AG04450 (cell line): ENCODE data around the gene SMPD3. TPM values are rescaled to one million over a fixed set of nuclear protein-coding genes. Genes with fewer than 3 reads are reported as not detected.

Experiments
- CTCF ChIA-PET: fragments of 300-600, 350-600 bp; formaldehyde crosslinking; extraction: SDS; loops from one replicate; lab custom pipeline; 2022; ENCODE audit warnings: antibody characterized with exemption, inconsistent platforms; lab: Charles Lee
- POLR2A ChIA-PET: fragments of 350-600 bp; formaldehyde crosslinking; extraction: SDS; loops from one replicate; lab custom pipeline; 2021; ENCODE audit warnings: antibody characterized with exemption, inconsistent platforms; lab: Yijun Ruan, JAX
- DNase-seq: peaks from one replicate; pipeline ENCODE4 v3.0.0-alpha.2; 2011; ENCODE audit warnings: low read depth, low spot score
- H3K27ac ChIP-seq: one replicate; pipeline ENCODE4 v1.5.1; 2012; ENCODE audit warnings: low read depth, low read length, control low read depth
- H3K27me3 ChIP-seq: one replicate; pipeline ENCODE4 v1.6.0; 2012; ENCODE audit warnings: low read length; ENCODE audit not compliant: control insufficient read depth, insufficient read depth
- H3K4me3 ChIP-seq: 2 replicates; pipeline ENCODE4 v1.5.1; 2011; ENCODE audit warnings: mild to moderate bottlenecking, low read depth, low read length, control low read depth
- H3K9me3 ChIP-seq: 2 replicates; pipeline ENCODE4 v1.5.1; 2012; ENCODE audit warnings: low read length; ENCODE audit not compliant: control insufficient read depth, insufficient read depth
- polyA plus RNA-seq: library from polyadenylated mRNA; depleted of rRNA; stranded (reverse); fragments of >200 nt; gene quantifications from 2 replicates; pipeline ENCODE4 v1.2.3, GENCODE V29; 2011
- TF ChIP-seq, protein P1 (sequence below): IDR thresholded peaks from 2 replicates; pipeline ENCODE4 v1.5.1; 2011; ENCODE audit warnings: low read depth, low read length, control low read depth, inconsistent platforms

The SMPD3 gene
- polyA plus RNA-seq, 1 experiment = not detected

GRCh38 chr16:68332411-68333121 is 115.7 kb downstream of the SMPD3 start:
- TF ChIP-seq, protein P1, sequence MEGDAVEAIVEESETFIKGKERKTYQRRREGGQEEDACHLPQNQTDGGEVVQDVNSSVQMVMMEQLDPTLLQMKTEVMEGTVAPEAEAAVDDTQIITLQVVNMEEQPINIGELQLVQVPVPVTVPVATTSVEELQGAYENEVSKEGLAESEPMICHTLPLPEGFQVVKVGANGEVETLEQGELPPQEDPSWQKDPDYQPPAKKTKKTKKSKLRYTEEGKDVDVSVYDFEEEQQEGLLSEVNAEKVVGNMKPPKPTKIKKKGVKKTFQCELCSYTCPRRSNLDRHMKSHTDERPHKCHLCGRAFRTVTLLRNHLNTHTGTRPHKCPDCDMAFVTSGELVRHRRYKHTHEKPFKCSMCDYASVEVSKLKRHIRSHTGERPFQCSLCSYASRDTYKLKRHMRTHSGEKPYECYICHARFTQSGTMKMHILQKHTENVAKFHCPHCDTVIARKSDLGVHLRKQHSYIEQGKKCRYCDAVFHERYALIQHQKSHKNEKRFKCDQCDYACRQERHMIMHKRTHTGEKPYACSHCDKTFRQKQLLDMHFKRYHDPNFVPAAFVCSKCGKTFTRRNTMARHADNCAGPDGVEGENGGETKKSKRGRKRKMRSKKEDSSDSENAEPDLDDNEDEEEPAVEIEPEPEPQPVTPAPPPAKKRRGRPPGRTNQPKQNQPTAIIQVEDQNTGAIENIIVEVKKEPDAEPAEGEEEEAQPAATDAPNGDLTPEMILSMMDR = no peak
- Histone ChIP-seq H3K27me3 (no peaks in the 10 kb centered on the region), H3K4me3 (no peak overlapping the region), H3K9me3 (no peaks in the 10 kb centered on the region), H3K27ac (peak overlapping the region; percentile 84)
- ChIA-PET POLR2A (interaction anchor here (0.7 to 1.8 kb wide), 2 partner anchors 22 to 33 kb away, joined by 3 to 12 read pairs; partner anchors contain the start of genes PRMT7 and SLC7A6OS), CTCF (interaction anchor here (0.5 to 1.6 kb wide), 3 partner anchors 70 to 178 kb away, joined by 4 to 8 read pairs (median 6); no protein-coding TSS in a partner anchor)
- DNase-seq = peak; percentile 8

DNA sequence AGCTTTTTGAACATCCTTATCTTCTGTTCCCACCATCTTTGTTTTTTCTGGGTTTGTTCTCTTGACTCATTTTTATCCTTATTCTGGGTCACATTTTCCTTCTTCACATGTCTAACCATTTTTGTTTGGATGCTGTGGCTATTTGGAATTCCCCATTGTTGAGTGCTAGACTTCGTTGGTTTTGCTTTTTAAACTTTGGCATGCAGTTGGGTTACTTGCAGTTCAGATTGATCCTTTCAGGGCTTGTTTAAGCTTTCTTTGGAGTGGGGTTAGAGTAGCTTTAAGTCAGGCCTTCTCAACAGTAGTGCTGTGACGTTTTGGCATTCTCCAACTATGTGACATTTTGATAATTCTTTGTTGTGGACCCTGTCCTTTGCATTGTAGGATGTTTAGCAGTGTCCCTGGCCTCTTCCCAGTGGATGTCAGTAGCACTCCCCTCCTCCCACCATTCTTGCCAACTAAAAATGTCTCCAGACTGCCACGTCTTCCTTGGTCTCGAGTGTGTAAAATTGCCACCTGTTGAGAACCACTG is 116.4 kb downstream of the SMPD3 start:
- Histone ChIP-seq H3K9me3 (no peaks in the 10 kb centered on the region), H3K27me3 (no peaks in the 10 kb centered on the region), H3K27ac (peak overlapping the region; percentile 84), H3K4me3 (no peak overlapping the region)
- ChIA-PET POLR2A (interaction anchor here (0.7 to 1.8 kb wide), 2 partner anchors 21 to 32 kb away, joined by 3 to 12 read pairs; partner anchors contain the start of genes PRMT7 and SLC7A6OS), CTCF (interaction anchor here (0.6 to 1.6 kb wide), 3 partner anchors 70 to 589 kb away, joined by 3 to 8 read pairs (median 6); no protein-coding TSS in a partner anchor)
- peak; percentile 59 for DNase-seq
- TF ChIP-seq, protein P1 = no peak

DNA sequence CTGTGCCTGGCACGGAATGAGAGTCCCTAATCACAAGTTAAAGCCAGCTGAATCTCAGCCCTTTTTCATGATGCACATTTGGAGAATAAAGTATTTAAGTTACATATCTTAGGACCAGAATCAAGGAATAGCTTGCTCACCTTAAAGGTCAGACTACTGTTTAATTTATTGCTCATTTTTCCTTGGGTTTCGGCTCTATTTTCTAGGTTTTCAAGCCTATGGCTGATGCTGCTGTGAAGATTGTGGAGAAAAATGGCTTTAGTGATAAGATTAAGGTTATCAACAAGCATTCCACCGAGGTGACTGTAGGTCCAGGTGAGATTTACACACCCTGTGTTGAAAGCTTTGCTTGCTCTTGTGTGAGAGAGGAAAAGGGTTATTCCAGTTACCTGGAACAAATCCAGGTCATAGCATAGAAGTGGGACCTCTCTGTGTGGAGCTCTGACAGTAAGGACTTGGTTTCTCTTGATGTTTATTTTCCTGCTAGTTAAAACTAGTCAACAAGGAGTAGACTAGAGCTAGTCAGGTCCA is 119.4 kb downstream of the SMPD3 start:
- TF ChIP-seq, protein P1 = no peak
- no peak for DNase-seq
- CTCF ChIA-PET = interaction anchor here (0.6 to 11.8 kb wide), 27 partner anchors 9 to 262 kb away, joined by 3 to 158 read pairs (median 3); partner anchors contain the start of gene SLC7A6
- no peak overlapping the region for H3K4me3 ChIP-seq
- POLR2A ChIA-PET = interaction anchor here (1.3 kb wide), 1 partner anchor 18 kb away, joined by 6 read pairs; the partner anchor contains the start of genes PRMT7 and SLC7A6OS
- no peaks in the 10 kb centered on the region for H3K27me3 ChIP-seq
- no peaks in the 10 kb centered on the region for H3K9me3 ChIP-seq
- H3K27ac ChIP-seq = no peak overlapping the region

DNA sequence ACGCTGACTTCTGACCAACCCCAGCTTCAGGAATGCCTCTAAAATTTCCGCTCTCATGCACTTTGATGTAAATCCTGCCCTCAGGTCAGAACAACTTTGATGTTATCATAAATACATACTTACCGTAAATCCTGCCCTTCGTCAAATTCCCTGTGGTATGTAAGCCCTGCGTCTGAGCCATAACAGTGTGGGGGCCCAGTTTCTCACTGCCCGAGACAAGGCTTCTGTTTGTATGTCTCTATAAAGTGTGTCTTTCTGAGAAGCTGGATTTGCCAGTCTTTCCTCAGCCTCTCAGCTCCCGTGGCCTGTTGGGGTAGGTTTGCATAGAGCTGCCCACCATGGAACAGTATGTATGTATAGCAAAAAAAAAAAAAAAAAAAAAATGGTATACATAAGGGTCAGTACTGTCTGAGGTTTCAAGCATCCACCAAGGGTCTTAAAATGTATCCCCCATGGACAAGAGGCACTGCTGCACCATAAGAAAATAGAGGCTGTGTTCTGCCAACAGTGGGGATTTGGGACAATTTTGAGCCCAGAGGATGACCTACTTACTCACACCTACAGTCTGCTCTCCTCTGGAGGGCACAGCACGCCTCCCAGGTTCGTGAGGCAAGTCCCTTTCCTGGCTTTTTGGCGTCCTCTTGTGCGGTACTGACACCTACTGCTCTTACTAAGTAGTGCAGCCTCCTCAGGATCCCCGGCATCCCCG is 120.0 kb downstream of the SMPD3 start:
- Histone ChIP-seq H3K27me3 (no peaks in the 10 kb centered on the region), H3K9me3 (no peaks in the 10 kb centered on the region), H3K27ac (no peak overlapping the region), H3K4me3 (no peak overlapping the region)
- ChIA-PET CTCF (interaction anchor here (0.6 to 11.8 kb wide), 28 partner anchors 10 to 523 kb away, joined by 3 to 158 read pairs (median 4); partner anchors contain the start of gene SLC7A6), POLR2A (interaction anchor here (1.1 to 1.3 kb wide), 2 partner anchors 17 to 66 kb away, joined by 3 to 6 read pairs; partner anchors contain the start of genes PRMT7 and SLC7A6OS)
- TF ChIP-seq, protein P1 = peak; percentile 95
- peak; percentile 67 for DNase-seq
